T-helper 1 cell treated with Interleukin-12 subunit alpha and Interleukin-12 subunit beta and Interleukin-4 antibody, amounts not matched to agents 30 ng/mL and 1 ng/mL, for 36 hours (primary cell): ENCODE results near the gene NXPH2. TPM values are rescaled to one million over a fixed set of nuclear protein-coding genes. Genes with fewer than 3 reads are reported as not detected.
"Not testable (repeated sequence)": the region's sequence is repeated elsewhere in the genome, so short reads cannot be mapped to it uniquely, and the experiment has no call there.

Experiments used
- intact Hi-C: fragments of 100-400 bp; cut with micrococcal nuclease; formaldehyde crosslinking; loops from one replicate; pipeline ENCODE4 v1.15.1; 2024
- total RNA-seq: library from RNA; stranded (reverse); gene quantifications from 2 replicates; pipeline ENCODE4 v1.2.3, GENCODE V29; 2022

Gene NXPH2
- total RNA-seq, 1 donor from 2014 or later: not detected

- intact Hi-C loops: no loop called here
Observed at GRCh38 chr2:138760676-138761075, 19.5 kb downstream of the NXPH2 start.

GRCh38 chr2:138757384-138757783 is 22.8 kb downstream of the NXPH2 start:
- intact Hi-C loops: no loop called here

- intact Hi-C loops: no loop called here
Observed at GRCh38 chr2:138752197-138752956, 27.8 kb downstream of the NXPH2 start.

- intact Hi-C loops: no loop called here
Observed at GRCh38 chr2:138744713-138745112, 35.5 kb downstream of the NXPH2 start.

- intact Hi-C loops: no loop called here
Observed at GRCh38 chr2:138742441-138743057, 37.6 kb downstream of the NXPH2 start.

GRCh38 chr2:138741851-138742250 is 38.3 kb downstream of the NXPH2 start:
- intact Hi-C loops: no loop called here

- intact Hi-C loops: not testable (repeated sequence)
Observed at GRCh38 chr2:138737009-138737554, 43.1 kb downstream of the NXPH2 start.

GRCh38 chr2:138732651-138733050 is 47.5 kb downstream of the NXPH2 start:
- intact Hi-C loops: no loop called here

- intact Hi-C loops: no loop called here
Observed at GRCh38 chr2:138730497-138731030, 49.6 kb downstream of the NXPH2 start.

- intact Hi-C loops: no loop called here
Observed at GRCh38 chr2:138727956-138728355, 52.2 kb downstream of the NXPH2 start.

- intact Hi-C loops: no loop called here
Observed at GRCh38 chr2:138726681-138727080, 53.5 kb downstream of the NXPH2 start.

GRCh38 chr2:138724729-138725459 is 55.3 kb downstream of the NXPH2 start:
- intact Hi-C loops: no loop called here

GRCh38 chr2:138724327-138724726 is 55.9 kb downstream of the NXPH2 start:
- intact Hi-C loops: no loop called here

- intact Hi-C loops: no loop called here
Observed at GRCh38 chr2:138723196-138723987, 56.8 kb downstream of the NXPH2 start.

GRCh38 chr2:138722316-138722715 is 57.9 kb downstream of the NXPH2 start:
- intact Hi-C loops: no loop called here

GRCh38 chr2:138720035-138720838 is 60.0 kb downstream of the NXPH2 start:
- intact Hi-C loops: no loop called here

GRCh38 chr2:138718405-138718804 is 61.8 kb downstream of the NXPH2 start:
- intact Hi-C loops: no loop called here

- intact Hi-C loops: no loop called here
Observed at GRCh38 chr2:138716183-138716582, 64.0 kb downstream of the NXPH2 start.

GRCh38 chr2:138713504-138713903 is 66.7 kb downstream of the NXPH2 start:
- intact Hi-C loops: no loop called here

GRCh38 chr2:138713069-138713496 is 67.1 kb downstream of the NXPH2 start:
- intact Hi-C loops: no loop called here
